ENCODE results near the gene TRIM56.
A peak's percentile ranks its signal among the peaks of the same experiment; 100 is the strongest.

TRIM56 gene

GRCh38 chr7:101134399-101134980 lies 49.2 kb downstream of the TRIM56 start:
- no peak for DNase-seq

DNA sequence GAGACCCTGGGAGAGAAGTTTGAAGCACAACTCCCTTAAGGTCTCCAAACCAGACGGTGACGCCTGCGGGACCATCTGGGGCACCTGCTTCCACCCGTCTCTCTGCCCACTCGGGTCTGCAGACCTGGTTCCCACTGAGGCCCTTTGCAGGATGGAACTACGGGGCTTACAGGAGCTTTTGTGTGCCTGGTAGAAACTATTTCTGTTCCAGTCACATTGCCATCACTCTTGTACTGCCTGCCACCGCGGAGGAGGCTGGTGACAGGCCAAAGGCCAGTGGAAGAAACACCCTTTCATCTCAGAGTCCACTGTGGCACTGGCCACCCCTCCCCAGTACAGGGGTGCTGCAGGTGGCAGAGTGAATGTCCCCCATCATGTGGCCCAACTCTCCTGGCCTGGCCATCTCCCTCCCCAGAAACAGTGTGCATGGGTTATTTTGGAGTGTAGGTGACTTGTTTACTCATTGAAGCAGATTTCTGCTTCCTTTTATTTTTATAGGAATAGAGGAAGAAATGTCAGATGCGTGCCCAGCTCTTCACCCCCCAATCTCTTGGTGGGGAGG lies 52.5 kb downstream of the TRIM56 start:
- no peak for DNase-seq

DNA sequence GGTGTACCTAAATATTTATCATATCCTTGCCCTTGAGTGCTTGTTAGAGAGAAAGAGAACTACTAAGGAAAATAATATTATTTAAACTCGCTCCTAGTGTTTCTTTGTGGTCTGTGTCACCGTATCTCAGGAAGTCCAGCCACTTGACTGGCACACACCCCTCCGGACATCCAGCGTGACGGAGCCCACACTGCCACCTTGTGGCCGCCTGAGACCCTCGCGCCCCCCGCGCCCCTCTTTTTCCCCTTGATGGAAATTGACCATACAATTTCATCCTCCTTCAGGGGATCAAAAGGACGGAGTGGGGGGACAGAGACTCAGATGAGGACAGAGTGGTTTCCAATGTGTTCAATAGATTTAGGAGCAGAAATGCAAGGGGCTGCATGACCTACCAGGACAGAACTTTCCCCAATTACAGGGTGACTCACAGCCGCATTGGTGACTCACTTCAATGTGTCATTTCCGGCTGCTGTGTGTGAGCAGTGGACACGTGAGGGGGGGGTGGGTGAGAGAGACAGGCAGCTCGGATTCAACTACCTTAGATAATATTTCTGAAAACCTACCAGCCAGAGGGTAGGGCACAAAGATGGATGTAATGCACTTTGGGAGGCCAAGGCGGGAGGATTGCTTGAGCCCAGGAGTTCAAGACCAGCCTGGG lies 53.1 kb downstream of the TRIM56 start:
- DNase-seq: peak; percentile 81

DNA sequence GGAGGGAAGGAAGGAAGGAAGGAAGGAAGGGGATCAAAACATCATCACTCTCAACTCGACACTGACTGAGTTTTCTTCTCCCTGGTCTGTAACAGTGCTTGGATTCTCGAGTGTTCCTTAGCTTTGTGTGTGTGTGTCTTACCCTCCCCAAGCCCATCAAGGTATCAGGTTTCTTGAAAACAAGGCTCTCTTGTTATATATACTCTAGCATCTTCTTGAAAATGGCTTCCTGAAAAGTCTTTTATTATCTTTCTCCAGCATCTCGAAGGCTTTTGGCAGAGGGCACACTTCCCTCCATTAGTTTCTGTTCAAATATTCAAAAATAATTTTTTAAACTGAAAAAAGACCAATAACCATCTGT lies 55.0 kb downstream of the TRIM56 start:
- no peak for DNase-seq

DNA sequence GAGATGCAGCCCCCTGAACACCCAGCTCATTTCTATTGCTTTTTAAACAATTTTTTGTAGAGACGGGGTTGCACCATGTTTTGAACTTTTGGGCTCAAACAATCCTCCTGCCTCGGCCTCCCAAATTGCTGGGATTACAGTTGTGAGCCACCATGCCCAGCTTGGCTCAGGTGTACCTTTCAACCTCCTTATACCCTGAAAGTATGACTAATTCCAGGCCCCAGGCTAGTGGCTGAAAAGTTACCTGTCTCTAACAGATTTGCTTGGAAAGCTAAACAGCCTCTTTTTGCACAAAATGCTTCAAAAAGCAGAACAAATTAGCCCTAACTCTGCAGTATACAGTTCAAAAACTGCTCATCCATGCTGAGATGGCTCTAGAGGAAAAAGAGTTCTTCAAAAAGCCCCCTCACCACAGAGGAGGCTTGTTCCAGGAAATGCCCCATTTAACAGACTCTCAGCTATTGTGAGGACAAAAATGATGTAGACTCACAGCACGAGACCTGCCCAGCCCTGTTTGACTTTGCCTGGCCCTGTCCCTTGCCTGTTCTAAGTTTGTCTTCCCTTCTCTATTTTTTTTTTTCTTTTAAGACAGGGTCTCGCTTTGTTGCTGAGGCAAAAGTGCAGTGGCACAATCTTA lies 55.6 kb downstream of the TRIM56 start:
- no peak for DNase-seq

Measured in femur (tissue), 1 donor.